Adipose tissue (tissue), 3 donors: ENCODE results near the gene HOXD3. TPM values are rescaled to one million over a fixed set of nuclear protein-coding genes. Genes with fewer than 3 reads are reported as not detected.

ENCODE experiments used
- H3K27ac ChIP-seq: one replicate; pipeline ENCODE4 v1.5.1; 2013; ENCODE audit warnings: low read depth, low read length
- WGBS, 3 donors: extraction: QIAGEN DNeasy Blood & Tissue Kit; methylation state at CpG; one replicate each; pipeline ENCODE4 v1.1.7; 2013; 5-methylcytosine and 5-hydroxymethylcytosine counted together
- polyA plus RNA-seq, 3 donors: library from polyadenylated mRNA; stranded (reverse); fragments of 200-250 nt; gene quantifications; one replicate each; pipeline ENCODE4 v1.2.3, GENCODE V29; 2013
- donor health status: healthy with polysubstance abuse.
- donor health status: Bipolar disorder and iron deficiency.
- donor health status: healthy.

HOXD3 gene
- polyA plus RNA-seq, 3 donors = 0.22 to 3.3 (median 2.0) TPM

- WGBS, 3 donors = 52 to 70% (median 68%) methylated on average over 2 of the region's 2 CpGs
- no peak overlapping the region for H3K27ac ChIP-seq
Observed at GRCh38 chr2:176169711-176170110, 12.6 kb downstream of the HOXD3 start.

DNA sequence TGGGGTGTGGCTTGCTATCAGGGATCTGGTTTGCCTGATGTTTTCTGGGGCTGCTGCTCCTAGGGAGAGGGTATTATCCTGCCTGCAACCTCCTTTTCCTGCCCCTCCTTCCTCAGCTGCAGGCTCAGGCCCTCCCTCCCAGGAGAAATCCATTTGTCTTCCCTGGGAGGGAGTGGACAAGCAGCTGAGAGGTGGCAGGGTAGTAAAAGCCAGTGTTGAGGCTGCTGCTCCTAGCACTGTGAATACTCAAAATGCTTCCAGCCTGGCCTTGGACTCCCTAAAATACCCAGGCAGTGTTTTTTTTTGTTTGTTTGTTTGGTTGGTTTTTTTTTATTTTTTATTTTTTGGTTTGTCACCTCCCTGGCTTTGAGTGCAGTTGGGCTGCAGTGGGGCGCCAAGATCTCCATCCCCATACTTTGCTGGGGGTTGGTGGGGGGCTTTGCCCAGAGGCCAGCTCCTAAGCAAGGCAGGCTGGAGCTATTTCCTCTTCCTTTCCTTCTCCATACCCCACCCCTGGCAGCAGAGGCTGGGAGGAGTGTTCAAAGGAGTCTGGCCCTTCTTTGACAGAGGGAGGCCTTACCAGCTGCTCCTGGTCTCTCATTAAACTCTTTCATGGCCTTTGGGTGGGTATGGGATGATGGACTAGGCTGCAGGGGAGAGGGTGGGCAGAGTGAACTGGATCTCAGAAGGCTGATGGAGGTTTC, 13.6 kb downstream of the HOXD3 start:
- WGBS, 3 donors = 52 to 94% (median 74%) methylated on average over 1 of the region's 1 CpG
- H3K27ac ChIP-seq = no peak overlapping the region

DNA sequence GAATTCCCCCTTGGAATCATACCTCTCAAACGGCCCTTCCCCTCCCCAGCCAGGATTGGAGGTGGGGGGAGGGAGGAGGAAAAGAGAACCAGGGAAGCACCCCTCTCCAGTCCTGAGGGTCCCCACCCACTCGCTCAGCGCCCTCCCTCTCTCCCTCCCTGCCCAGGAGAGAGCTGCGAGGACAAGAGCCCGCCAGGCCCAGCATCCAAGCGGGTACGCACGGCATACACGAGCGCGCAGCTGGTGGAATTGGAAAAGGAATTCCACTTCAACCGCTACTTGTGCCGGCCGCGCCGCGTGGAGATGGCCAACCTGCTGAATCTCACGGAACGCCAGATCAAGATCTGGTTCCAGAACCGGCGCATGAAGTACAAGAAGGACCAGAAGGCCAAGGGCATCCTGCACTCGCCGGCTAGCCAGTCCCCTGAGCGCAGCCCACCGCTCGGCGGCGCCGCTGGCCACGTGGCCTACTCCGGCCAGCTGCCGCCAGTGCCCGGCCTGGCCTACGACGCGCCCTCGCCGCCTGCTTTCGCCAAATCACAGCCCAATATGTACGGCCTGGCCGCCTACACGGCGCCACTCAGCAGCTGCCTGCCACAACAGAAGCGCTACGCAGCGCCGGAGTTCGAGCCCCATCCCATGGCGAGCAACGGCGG, 14.4 kb downstream of the HOXD3 start:
- no peak overlapping the region for H3K27ac ChIP-seq

DNA sequence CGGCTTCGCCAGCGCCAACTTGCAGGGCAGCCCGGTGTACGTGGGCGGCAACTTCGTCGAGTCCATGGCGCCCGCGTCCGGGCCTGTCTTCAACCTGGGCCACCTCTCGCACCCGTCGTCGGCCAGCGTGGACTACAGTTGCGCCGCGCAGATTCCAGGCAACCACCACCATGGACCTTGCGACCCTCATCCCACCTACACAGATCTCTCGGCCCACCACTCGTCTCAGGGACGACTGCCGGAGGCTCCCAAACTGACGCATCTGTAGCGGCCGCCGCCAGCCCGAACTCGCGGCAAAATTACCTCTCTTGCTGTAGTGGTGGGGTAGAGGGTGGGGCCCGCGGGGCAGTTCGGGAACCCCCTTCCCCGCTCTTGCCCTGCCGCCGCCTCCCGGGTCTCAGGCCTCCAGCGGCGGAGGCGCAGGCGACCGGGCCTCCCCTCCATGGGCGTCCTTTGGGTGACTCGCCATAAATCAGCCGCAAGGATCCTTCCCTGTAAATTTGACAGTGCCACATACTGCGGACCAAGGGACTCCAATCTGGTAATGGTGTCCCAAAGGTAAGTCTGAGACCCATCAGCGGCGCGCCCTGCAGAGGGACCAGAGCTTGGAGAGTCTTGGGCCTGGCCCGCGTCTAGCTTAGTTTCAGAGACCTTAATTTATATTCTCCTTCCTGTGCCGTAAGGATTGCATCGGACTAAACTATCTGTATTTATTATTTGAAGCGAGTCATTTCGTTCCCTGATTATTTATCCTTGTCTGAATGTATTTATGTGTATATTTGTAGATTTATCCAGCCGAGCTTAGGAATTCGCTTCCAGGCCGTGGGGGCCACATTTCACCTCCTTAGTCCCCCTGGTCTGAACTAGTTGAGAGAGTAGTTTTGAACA, 15.1 kb downstream of the HOXD3 start:
- WGBS, 3 donors = 14 to 33% (median 27%) methylated on average over 60 of the region's 60 CpGs
- no peak overlapping the region for H3K27ac ChIP-seq

More for the DNA sequence above, 14.4 kb downstream of the HOXD3 start:
- WGBS, 3 donors = 15 to 31% (median 23%) methylated on average over 51 of the region's 51 CpGs

- H3K27ac ChIP-seq = no peak overlapping the region
- WGBS, 3 donors = 25 to 51% (median 35%) methylated on average over 14 of the region's 14 CpGs
Observed at GRCh38 chr2:176172895-176173566, 15.9 kb downstream of the HOXD3 start.

DNA sequence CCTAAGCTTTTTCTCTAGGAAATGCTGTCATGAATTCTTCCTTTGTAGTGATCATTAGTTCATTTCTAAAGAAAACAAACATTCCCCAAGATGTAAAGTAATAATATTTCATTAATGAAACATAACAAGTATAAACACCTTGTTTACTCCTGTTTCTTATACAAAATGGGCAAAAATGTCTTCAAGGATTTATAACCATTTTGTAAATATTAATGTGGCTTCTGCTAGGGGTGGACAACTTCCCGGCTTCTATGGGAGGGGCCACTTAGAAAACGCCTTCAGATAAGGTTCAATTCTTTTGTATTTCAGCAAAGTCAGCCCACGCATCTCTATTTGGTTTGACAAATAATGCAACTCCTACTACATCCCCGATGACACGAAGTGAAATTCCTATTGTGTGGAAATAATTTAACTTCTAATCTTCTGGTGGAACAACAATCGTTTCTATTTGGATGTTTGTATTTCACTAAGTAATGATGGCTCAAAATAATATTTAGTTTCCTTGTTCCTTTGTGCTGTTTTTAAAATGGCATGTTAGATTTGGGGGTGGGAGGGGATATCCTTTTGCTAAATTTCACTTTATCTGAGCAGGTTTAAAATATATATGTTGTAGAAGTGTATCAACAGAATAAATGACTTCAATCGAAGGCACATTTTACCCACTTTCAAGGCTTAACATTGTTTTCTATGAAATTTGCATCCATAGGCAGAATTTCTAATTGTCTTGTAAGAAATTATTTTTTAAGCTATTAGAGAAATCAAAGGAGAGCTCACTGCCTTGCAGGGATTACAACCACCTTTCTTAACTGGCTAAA, 16.7 kb downstream of the HOXD3 start:
- 12 to 35% (median 25%) methylated on average over 7 of the region's 7 CpGs for WGBS, 3 donors
- H3K27ac ChIP-seq = no peak overlapping the region

- H3K27ac ChIP-seq = no peak overlapping the region
- 13 to 25% (median 19%) methylated on average over 14 of the region's 14 CpGs for WGBS, 3 donors
Observed at GRCh38 chr2:176174382-176174823, 17.3 kb downstream of the HOXD3 start.

GRCh38 chr2:176174824-176175708, 18.0 kb downstream of the HOXD3 start:
- no peak overlapping the region for H3K27ac ChIP-seq
- WGBS, 3 donors = 13 to 32% (median 29%) methylated on average over 47 of the region's 47 CpGs

DNA sequence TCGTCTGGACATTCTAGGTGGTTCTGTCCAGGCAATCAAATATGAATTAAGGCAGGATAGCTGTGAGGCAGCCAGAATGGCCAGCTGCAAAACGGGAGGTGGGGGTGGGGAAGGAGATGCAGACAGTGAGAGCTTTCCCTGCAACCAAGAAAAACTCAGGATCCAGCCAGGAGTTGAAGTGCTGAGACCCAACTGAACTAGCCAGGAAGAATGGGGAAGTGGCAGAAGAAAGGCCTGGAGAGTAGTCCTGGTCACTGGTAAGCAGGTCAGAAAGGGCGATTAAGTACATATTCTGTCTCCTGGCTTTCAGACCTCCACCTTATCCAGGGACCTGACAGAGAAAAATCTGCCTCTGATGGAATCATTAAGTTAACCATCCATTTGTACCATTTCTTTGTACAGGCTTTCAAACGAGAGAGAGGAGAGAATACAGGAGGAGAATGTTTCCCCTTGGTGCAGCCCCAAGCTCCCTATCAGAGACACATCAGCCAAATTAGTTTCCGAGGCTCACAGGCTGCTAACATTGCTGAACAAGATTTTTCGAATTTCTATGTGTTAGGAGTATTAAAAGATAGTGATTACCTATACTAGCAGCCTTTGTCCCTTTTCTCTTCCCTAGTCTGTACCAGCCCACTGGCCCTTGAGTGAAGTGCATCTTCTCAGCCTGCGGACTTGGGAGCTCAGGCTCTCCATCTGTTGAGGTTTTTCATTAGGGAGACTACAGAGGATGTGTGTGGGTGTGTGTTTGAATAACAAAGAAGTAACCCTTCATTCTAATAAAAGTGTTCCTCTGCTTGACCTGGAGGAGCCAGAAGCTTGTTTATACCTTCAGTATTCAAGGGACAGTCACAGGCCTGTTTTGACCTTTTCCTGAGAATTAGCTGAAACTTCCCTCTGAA, 18.9 kb downstream of the HOXD3 start:
- WGBS, 3 donors = 68 to 71% (median 69%) methylated on average over 7 of the region's 7 CpGs
- H3K27ac ChIP-seq = no peak overlapping the region

DNA sequence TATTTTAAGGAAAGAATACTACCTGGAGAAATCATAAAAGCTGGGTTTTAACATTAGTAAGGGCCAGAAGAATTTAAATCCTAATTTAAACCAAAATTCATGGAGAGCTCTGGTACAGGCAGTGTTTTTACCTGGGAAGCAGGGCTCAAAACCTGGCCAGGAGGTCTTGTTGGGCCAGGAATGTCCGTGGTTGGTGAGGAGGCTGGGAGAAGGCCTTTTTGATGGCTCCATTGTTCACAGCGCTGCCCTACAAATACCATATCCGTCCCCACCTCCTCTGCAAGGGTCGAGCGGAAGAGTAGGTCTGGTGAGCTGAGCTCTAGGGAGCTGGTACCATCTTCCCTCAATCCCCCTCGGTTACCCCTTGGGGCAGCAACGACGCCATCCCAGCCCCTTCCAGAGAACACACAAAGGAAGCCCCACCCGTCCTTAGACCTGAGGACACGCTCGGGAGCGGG, 20.5 kb downstream of the HOXD3 start:
- no peak overlapping the region for H3K27ac ChIP-seq
- WGBS, 3 donors = 9 to 19% (median 14%) methylated on average over 12 of the region's 12 CpGs

DNA sequence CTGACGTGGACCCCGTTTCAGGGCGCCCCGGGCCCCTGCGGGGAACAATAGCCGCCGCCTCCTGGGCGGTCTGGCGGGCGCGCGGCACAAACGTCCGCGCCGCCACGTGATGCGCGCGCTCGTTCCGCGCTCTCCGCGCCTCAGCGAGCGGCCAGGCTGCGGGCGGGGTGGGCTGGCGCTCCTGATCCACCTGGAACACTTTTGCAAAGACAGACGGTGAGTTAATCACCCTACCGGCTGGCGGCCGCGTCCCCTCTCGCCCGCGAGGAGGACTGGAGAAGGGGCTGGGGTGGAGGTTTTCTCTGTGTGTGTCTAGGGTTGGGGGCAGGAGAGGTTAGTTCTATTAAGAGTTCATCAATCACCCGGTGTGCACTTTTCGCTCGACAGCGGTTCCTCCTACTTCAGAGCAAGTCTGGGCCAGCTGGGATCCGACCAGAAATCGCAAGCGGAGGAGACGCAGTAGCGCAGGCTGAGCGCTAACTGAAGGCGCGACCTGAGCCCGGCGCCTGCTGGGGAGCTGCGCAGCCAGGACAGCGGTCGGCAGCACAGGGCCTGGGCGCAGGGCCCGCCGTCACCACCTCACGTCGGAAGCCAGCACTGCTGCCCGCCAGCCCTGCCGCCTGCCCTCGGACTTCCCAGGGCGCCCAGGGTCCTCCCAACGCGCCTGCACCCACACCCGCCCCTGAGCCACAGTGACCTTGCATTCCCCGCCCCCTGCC, 21.1 kb downstream of the HOXD3 start:
- H3K27ac ChIP-seq = no peak overlapping the region
- WGBS, 3 donors = 1 to 2% (median 2%) methylated on average over 67 to 68 of the region's 68 CpGs

DNA sequence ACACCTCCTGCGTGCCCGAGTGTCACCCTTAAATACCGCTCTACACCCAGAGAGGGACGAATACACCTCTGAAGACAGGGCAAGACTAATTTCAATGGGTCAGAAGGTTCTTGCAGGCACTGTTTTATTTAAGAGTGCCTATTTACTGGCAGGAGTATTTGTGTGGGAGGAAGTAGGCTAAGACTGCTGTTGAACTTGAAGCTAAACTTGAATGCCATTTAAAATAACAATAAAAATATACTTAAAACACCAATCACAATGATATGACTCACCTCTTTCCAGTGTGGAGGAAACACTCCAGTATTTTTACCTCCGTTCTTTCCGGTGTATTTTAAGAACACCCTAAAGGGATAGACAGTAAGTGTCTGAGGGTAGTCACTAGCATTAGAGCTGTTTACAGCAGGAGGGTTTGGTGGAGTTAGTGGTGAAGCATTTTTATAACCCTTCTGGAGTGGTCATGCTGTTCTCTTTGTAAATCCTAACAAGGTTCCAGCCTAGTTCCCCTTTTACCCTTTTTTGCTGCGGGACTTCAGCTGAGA, 21.7 kb downstream of the HOXD3 start:
- 16 to 25% (median 22%) methylated on average over 7 of the region's 7 CpGs for WGBS, 3 donors
- no peak overlapping the region for H3K27ac ChIP-seq

- no peak overlapping the region for H3K27ac ChIP-seq
- 62 to 76% (median 67%) methylated on average over 3 of the region's 3 CpGs for WGBS, 3 donors
Observed at GRCh38 chr2:176181551-176181950, 24.4 kb downstream of the HOXD3 start.

DNA sequence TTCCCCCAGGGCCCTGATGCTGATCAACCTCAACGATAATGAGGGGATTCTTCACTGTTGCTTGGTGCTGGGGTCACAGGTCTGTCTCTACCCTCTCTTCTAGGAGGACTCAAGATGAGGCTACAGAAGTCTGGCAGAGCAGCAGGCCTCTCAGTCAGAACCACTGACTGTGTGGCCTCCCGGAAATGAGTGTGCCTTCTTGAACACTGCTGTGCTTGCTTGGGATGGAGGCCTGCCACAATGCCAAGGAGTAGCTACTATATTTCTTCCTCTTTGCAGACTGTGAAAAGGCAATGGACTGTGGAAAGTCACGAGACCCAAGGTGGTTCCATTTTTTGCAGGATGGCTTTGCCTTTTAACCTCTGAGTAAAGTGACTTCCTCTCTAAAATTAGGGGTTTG, 25.6 kb downstream of the HOXD3 start:
- 73 to 87% (median 79%) methylated on average over 3 of the region's 3 CpGs for WGBS, 3 donors
- no peak overlapping the region for H3K27ac ChIP-seq

DNA sequence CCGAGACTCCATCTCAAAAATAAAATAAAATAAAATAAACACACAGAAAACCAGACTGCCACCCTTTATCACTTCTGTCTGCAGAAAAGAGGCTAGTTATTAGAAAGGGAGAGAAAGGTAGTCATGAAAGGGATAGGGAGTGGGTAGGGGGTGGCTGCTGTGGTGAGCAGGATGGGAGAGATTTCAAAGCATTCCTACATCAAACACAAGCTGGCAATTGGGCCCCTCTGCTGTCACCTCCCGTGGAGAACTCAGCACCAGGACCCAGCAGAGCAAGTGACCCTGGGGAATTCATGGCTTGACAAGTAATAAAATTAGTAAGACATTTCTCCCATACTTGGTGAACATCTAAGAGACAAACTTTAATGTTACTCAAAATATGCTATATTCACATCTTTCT, 27.6 kb downstream of the HOXD3 start:
- H3K27ac ChIP-seq = no peak overlapping the region
- 48 to 80% (median 67%) methylated on average over 2 of the region's 2 CpGs for whole genome bisulfite sequencing, 3 donors
